ENCODE measurements around the gene NFIB. TPM values are rescaled to one million over a fixed set of nuclear protein-coding genes. Genes with fewer than 3 reads are reported as not detected.

Gene NFIB
- total and polyA plus RNA-seq, 2 of the 4 experiments (the other 2 are of a cell fraction) = 1.4 to 2.0 TPM

DNA sequence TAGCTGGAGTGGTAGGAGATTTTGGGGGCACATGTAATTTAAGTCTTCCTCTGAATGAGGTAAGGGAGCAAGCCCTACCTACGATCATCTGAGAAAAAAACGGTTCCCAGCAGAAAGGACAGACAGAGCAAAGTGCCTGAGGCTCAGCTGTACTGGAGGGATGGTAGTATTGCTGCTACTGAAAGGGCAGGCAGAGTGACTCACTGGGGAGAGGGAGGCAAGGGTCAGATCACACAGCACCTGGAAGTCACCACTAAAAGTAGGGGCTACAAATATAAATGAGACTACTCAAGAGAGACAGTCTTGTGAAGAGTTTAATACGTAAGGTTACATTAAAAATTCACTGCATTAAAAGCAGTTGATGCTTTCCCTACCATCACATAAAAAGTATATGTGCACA lies 75.9 kb downstream of the NFIB start:
- WGBS, 2 experiments (ENCODE audit: extremely low coverage in 2 of 2, insufficient read length in 1 of 2) = no CpG with 5 or more reads among the region's 3 CpGs
- Histone ChIP-seq H3K4me3 (ENCODE audit: insufficient read depth, low read depth, low read length) (no peak overlapping the region), H4K8ac (ENCODE audit: low read depth in 2 of 2, low read length in 2 of 2) (no peak overlapping the region), H2AK5ac (ENCODE audit: low read depth, low read length) (no peak overlapping the region), H3K18ac (ENCODE audit: low read depth, low read length) (no peak overlapping the region; the same call in 1 of the 2 replicates), H3K4me1 (ENCODE audit: control insufficient read depth, insufficient read depth, low read length) (peaks cover 5% of the 10 kb centered on the region; the same call in 1 of the 2 replicates), H3K79me1 (ENCODE audit: low read depth in 1 of 2, low read length in 2 of 2) (no peaks in the 10 kb centered on the region), H3K27me3 (ENCODE audit: control insufficient read depth, insufficient read depth, low read length) (no peaks in the 10 kb centered on the region; the same call in 1 of the 2 replicates), H2BK120ac (ENCODE audit: low read depth, low read length) (no peak overlapping the region), H2BK15ac (ENCODE audit: low read depth, low read length) (peak overlapping the region; percentile 20; the same call in 1 of the 3 replicates), H3K23ac (ENCODE audit: low read depth, low read length) (no peak overlapping the region), H3K56ac (ENCODE audit: extremely low read depth, insufficient read depth, low read length) (no peak overlapping the region), H4K5ac (ENCODE audit: low read depth, low read length) (no peak overlapping the region; the same call in 1 of the 2 replicates), H3K4ac (ENCODE audit: low read depth, low read length) (no peak overlapping the region), H3K9ac (ENCODE audit: low read depth, low read length) (no peak overlapping the region), H2BK5ac (ENCODE audit: low read depth, low read length, poor library complexity, severe bottlenecking) (no peak overlapping the region), H2AFZ (replicated peaks; ENCODE audit: low read length, poor library complexity) (no peak overlapping the region), H3K9me3 (ENCODE audit: control insufficient read depth, insufficient read depth, low read length) (no peaks in the 10 kb centered on the region), H3K9me1 (ENCODE audit: insufficient read depth, low read length) (no peaks in the 10 kb centered on the region), H3K27ac (ENCODE audit: insufficient read depth, low read length) (no peak overlapping the region), H4K91ac (ENCODE audit: insufficient read depth, low read depth, low read length) (no peak overlapping the region), H3K4me2 (ENCODE audit: low read depth, low read length) (no peak overlapping the region), H2AK9ac (replicated peaks; ENCODE audit: low read depth, low read length, poor library complexity) (no peak overlapping the region), H3K14ac (replicated peaks; ENCODE audit: low read depth, low read length) (no peak overlapping the region), H4K20me1 (ENCODE audit: insufficient read depth, low read length) (no peaks in the 10 kb centered on the region), H3K36me3 (ENCODE audit: control insufficient read depth, insufficient read depth, low read length) (no peaks in the 10 kb centered on the region), H2BK20ac (ENCODE audit: low read depth, low read length) (no peak overlapping the region)
- BruUV-seq (replicated peaks) = no TSS peak
- dilution Hi-C loops (cut with HindIII; ENCODE audit: low sequenced_read_pairs, unreplicated experiment) = no loop called here
- TF ChIP-seq SMC3 (IDR thresholded peaks at IDR 0.05; ENCODE audit: low read depth, low read length) (no peak), MAZ (IDR thresholded peaks at IDR 0.05; ENCODE audit: borderline replicate concordance, low read depth, low read length) (no peak), POLR2A (IDR thresholded peaks at IDR 0.05; ENCODE audit: low read depth, low read length) (no peak), CEBPB (IDR thresholded peaks at IDR 0.05; ENCODE audit: low read depth, low read length) (no peak), MXI1 (IDR thresholded peaks at IDR 0.05; ENCODE audit: borderline replicate concordance, low read depth, low read length) (no peak), BHLHE40 (IDR thresholded peaks at IDR 0.05; ENCODE audit: low read depth, low read length) (no peak), RFX5 (IDR thresholded peaks at IDR 0.05; ENCODE audit: low read depth, low read length) (no peak), FOS (IDR thresholded peaks at IDR 0.05; ENCODE audit: low read depth, low read length) (no peak), RAD21 (IDR thresholded peaks at IDR 0.05; ENCODE audit: low read length) (no peak), NFE2L2 (IDR thresholded peaks at IDR 0.05; ENCODE audit: low read depth, low read length) (no peak), CHD1 (IDR thresholded peaks at IDR 0.05; ENCODE audit: low read depth, low read length) (no peak), RCOR1 (IDR thresholded peaks at IDR 0.05; ENCODE audit: insufficient replicate concordance, low read length) (no peak), MAFK (IDR thresholded peaks at IDR 0.05; ENCODE audit: low read depth, low read length) (no peak)
- TF ChIP-seq, protein P1, sequence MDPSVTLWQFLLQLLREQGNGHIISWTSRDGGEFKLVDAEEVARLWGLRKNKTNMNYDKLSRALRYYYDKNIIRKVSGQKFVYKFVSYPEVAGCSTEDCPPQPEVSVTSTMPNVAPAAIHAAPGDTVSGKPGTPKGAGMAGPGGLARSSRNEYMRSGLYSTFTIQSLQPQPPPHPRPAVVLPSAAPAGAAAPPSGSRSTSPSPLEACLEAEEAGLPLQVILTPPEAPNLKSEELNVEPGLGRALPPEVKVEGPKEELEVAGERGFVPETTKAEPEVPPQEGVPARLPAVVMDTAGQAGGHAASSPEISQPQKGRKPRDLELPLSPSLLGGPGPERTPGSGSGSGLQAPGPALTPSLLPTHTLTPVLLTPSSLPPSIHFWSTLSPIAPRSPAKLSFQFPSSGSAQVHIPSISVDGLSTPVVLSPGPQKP (IDR thresholded peaks at IDR 0.05; ENCODE audit: borderline replicate concordance, low read depth, low read length) = no peak
- TF ChIP-seq, protein P2, sequence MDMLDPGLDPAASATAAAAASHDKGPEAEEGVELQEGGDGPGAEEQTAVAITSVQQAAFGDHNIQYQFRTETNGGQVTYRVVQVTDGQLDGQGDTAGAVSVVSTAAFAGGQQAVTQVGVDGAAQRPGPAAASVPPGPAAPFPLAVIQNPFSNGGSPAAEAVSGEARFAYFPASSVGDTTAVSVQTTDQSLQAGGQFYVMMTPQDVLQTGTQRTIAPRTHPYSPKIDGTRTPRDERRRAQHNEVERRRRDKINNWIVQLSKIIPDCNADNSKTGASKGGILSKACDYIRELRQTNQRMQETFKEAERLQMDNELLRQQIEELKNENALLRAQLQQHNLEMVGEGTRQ (IDR thresholded peaks at IDR 0.05; ENCODE audit: low read depth, low read length) = no peak
- TF ChIP-seq, protein P3, sequence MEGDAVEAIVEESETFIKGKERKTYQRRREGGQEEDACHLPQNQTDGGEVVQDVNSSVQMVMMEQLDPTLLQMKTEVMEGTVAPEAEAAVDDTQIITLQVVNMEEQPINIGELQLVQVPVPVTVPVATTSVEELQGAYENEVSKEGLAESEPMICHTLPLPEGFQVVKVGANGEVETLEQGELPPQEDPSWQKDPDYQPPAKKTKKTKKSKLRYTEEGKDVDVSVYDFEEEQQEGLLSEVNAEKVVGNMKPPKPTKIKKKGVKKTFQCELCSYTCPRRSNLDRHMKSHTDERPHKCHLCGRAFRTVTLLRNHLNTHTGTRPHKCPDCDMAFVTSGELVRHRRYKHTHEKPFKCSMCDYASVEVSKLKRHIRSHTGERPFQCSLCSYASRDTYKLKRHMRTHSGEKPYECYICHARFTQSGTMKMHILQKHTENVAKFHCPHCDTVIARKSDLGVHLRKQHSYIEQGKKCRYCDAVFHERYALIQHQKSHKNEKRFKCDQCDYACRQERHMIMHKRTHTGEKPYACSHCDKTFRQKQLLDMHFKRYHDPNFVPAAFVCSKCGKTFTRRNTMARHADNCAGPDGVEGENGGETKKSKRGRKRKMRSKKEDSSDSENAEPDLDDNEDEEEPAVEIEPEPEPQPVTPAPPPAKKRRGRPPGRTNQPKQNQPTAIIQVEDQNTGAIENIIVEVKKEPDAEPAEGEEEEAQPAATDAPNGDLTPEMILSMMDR (conservative IDR thresholded peaks at IDR 0.05; ENCODE audit: low read depth, low read length) = no peak
- intact Hi-C loops (cut with micrococcal nuclease) = no loop called here
- in situ Hi-C loops (cut with MboI; ENCODE audit: low sequenced_read_pairs) = no loop called here
- ChIA-PET CTCF (no interaction called here), POLR2A (ENCODE audit: unreplicated experiment) (no interaction called here)
- peak; percentile 18 for DNase-seq
- peak; percentile 35; the same call in 1 of the 2 replicates for ATAC-seq (ENCODE audit: low read depth)
